Skeletal muscle tissue (tissue), 4 donors: Measurements from ENCODE around the gene UCK1. TPM values are rescaled to one million over a fixed set of nuclear protein-coding genes. Genes with fewer than 3 reads are reported as not detected.
A peak's percentile ranks its signal among the peaks of the same experiment; 100 is the strongest.

Experiments used
- H3K27ac ChIP-seq: one replicate; pipeline ENCODE4 v1.7.0; 2013; ENCODE audit warnings: mild to moderate bottlenecking, low read depth, low read length, inconsistent platforms
- H3K27me3 ChIP-seq, 3 donors: one replicate each; pipeline ENCODE4 v1.7.0; 2013; ENCODE audit warnings: low read length in 3 of 3; ENCODE audit not compliant: control insufficient read depth in 3 of 3, insufficient read depth in 3 of 3
- H3K36me3 ChIP-seq, 3 donors: one replicate each; pipeline ENCODE4 v1.7.0; 2013; ENCODE audit warnings: low read length in 3 of 3; ENCODE audit not compliant: control insufficient read depth in 3 of 3, insufficient read depth in 3 of 3
- H3K4me1 ChIP-seq, 3 donors: one replicate each; pipeline ENCODE4 v1.7.0; 2013; ENCODE audit warnings: low read length in 3 of 3, mild to moderate bottlenecking in 3 of 3; ENCODE audit not compliant: control insufficient read depth in 3 of 3, insufficient read depth in 3 of 3
- H3K4me3 ChIP-seq, 3 donors: one replicate each; pipeline ENCODE4 v1.7.0; 2013; ENCODE audit warnings: low read length in 3 of 3
- H3K9ac ChIP-seq, 3 donors: one replicate each; pipeline ENCODE4 v1.7.0; 2013; ENCODE audit warnings: low read length in 3 of 3, mild to moderate bottlenecking in 3 of 3, moderate library complexity in 2 of 3, low read depth in 1 of 3
- H3K9me3 ChIP-seq, 3 donors: one replicate each; pipeline ENCODE4 v1.7.0; 2013; ENCODE audit warnings: low read length in 3 of 3; ENCODE audit not compliant: control insufficient read depth in 3 of 3
- total RNA-seq: library from RNA; depleted of rRNA; stranded (reverse); fragments of >200 nt; gene quantifications from one replicate; pipeline ENCODE4 v1.2.3, GENCODE V29; 2014
- donor health status: Osteomylitis.

The UCK1 gene
- total RNA-seq, 1 donor from 2014 or later = 9.4 TPM

- Histone ChIP-seq H3K9me3 (no peaks in the 10 kb centered on the region), H3K9ac (no peak overlapping the region), H3K4me1 (peaks cover 8 to 13% (median 8%) of the 10 kb centered on the region in 3 donors), H3K36me3 (peaks cover under 1 to 4% (median 2%) of the 10 kb centered on the region in 3 donors), H3K27ac (no peak overlapping the region), H3K27me3 (no peaks in the 10 kb centered on the region), H3K4me3 (no peak overlapping the region)
Measured at GRCh38 chr9:131534721-131535237, 3.7 kb upstream of the UCK1 start.

GRCh38 chr9:131530546-131530919 is 530 bp downstream of the UCK1 start:
- H3K36me3 ChIP-seq = peaks cover 26 to 38% (median 35%) of the 10 kb centered on the region in 3 donors
- peak overlapping the region; percentile 82 to 85 (median 84) for H3K4me3 ChIP-seq
- H3K4me1 ChIP-seq = peaks cover 9 to 17% (median 11%) of the 10 kb centered on the region in 3 donors
- no peaks in the 10 kb centered on the region for H3K27me3 ChIP-seq
- H3K9me3 ChIP-seq = no peaks in the 10 kb centered on the region
- peak overlapping the region; percentile 56 for H3K27ac ChIP-seq
- peak overlapping the region; percentile 79 to 92 (median 85) for H3K9ac ChIP-seq

DNA sequence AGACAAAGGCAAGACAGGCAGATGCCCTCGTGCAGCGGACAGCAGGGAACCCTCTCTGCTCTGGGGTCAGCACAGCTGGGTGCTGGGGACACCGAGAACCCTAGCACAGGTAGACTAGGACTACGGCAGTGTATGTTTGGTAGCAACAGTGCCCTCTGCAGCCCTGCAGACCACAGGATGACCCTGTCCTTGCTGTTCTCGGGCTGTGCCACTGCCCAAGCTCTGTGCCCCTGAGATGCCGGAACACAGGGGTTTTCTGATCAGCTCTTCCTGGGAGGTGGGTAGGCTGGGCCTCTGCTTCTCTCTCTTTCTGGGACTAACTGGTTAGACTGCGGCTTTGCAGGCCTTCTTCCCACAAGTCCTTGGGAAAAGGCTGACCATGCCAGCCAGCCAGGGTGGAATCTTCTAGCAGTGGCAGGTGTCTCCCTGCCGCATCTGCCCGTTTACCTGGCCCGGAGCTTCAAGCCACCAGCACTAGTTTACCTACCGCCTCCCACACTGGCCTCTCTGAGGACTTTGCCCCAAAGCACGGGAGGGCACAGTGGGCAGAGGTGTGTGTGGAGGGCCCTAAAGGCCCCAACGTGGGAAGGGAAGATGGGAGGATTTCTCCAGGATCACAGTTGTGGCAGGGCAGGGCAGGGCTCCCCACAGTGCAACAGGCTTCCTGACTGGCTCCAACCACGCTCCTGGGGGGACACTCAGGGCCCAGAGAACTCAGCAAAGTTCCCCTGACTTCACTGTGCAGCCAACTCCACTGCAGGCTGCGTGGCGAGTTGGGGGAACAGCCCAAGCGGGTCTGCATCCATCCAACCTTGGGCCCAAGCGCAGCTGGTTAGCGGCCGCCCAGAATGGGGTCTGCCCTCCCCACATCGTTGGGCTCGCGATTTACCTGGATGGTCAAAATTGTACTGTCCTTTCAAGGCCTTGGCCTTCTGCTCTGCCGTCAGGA is 1.2 kb downstream of the UCK1 start:
- H3K36me3 ChIP-seq = peaks cover 32 to 42% (median 40%) of the 10 kb centered on the region in 3 donors
- peak overlapping the region; percentile 56 for H3K27ac ChIP-seq

GRCh38 chr9:131528886-131529505 is 2.1 kb downstream of the UCK1 start:
- Histone ChIP-seq H3K27ac (no peak overlapping the region), H3K27me3 (no peaks in the 10 kb centered on the region), H3K4me1 (peaks cover 9 to 17% (median 11%) of the 10 kb centered on the region in 3 donors), H3K9me3 (no peaks in the 10 kb centered on the region), H3K4me3 (no peak overlapping the region), H3K9ac (no peak overlapping the region), H3K36me3 (peaks cover 41 to 49% (median 49%) of the 10 kb centered on the region in 3 donors)

More for the DNA sequence above, 1.2 kb downstream of the UCK1 start:
- H3K9ac ChIP-seq = peak overlapping the region; percentile 79 to 92 (median 85)
- H3K9me3 ChIP-seq = no peaks in the 10 kb centered on the region
- H3K4me3 ChIP-seq = peak overlapping the region; percentile 82 to 85 (median 84)
- H3K4me1 ChIP-seq = peaks cover 9 to 17% (median 11%) of the 10 kb centered on the region in 3 donors
- no peaks in the 10 kb centered on the region for H3K27me3 ChIP-seq

GRCh38 chr9:131528186-131528585 is 2.9 kb downstream of the UCK1 start:
- peaks cover 48 to 57% (median 55%) of the 10 kb centered on the region in 3 donors for H3K36me3 ChIP-seq
- H3K4me1 ChIP-seq = peaks cover 9 to 17% (median 11%) of the 10 kb centered on the region in 3 donors
- no peak overlapping the region for H3K9ac ChIP-seq
- H3K9me3 ChIP-seq = no peaks in the 10 kb centered on the region
- H3K27ac ChIP-seq = no peak overlapping the region
- H3K4me3 ChIP-seq = no peak overlapping the region
- H3K27me3 ChIP-seq = no peaks in the 10 kb centered on the region

DNA sequence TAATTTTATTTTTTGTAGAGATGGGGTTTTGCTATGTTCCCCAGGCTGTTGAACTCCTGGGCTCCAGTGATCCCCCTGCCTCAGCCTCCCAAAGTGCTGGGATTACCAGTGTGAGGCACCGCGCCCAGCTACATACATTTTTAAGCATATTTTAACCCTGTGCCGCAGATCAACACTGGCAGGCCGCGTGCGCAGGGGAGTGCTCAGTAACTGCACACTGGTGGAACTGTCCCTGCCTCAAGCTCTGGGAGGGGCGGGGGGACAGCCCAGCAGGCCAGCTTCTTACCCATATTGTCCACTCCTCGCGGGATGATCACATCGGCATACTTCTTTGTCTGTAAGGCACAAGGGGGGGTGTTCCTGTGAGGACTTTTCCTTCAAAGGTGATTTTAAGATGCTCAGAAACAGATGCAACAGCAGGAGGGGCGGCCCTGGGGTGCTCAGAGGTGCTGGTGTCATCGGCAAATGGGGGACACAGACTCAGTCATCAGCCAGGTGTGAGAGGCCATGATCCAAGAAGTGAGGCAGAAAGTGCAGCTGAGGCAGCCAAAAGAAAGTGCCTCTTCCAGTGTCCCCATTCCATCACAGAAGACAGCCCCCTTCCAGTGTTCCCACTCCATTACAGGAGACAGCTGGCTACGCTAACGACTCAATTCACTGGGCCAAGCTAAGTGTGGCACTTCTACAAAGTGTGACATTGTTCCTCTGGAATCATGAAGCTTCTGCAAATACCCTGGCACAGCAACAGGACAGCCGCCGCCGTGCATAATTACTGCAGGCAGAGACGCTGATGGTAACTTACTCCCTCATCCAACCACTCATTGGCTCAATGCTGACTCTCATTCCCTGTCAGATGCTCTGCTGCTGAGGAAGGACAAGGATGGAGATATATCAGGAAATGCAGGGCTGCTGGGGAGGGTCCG is 5.2 kb downstream of the UCK1 start:
- Histone ChIP-seq H3K9ac (no peak overlapping the region), H3K9me3 (no peaks in the 10 kb centered on the region), H3K4me3 (no peak overlapping the region), H3K36me3 (peaks cover 69 to 80% (median 75%) of the 10 kb centered on the region in 3 donors), H3K27me3 (no peaks in the 10 kb centered on the region), H3K4me1 (peaks cover 9 to 12% (median 11%) of the 10 kb centered on the region in 3 donors), H3K27ac (no peak overlapping the region)

DNA sequence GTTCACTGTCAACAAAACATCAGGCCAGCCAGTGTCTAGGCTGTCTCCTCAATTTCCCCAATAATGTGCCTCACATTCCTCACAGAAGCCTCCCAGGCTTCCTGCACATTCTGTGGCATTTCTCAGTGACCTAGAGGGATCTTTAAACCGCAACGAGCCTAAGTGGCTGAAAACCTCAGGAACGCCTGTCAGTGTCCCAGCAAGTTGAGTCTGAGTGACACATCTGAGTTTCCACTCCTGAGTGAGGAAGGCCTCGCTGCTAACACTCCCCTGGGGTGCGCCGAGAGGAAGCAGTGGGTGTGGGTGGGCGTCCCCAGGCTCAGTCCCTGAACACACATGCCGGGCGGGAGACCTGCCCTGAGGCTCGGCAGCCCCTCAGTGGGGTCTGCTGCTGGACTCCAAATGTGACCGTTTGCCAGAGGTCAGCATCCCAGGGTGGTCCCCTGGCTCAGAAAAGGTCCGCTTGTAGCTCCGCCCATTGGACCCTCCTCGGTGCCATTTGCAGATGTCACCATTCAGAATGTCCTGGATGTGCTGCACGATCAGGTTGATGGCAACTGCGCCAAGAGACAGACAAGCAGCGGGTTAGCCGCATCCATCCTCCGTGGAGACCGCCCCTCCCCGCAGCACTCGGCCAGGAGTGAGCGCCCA is 6.3 kb downstream of the UCK1 start:
- Histone ChIP-seq H3K4me3 (no peak overlapping the region), H3K4me1 (peaks cover 1 to 4% (median 3%) of the 10 kb centered on the region in 3 donors), H3K27ac (no peak overlapping the region), H3K36me3 (peaks cover 76 to 91% (median 81%) of the 10 kb centered on the region in 3 donors), H3K9ac (no peak overlapping the region), H3K27me3 (no peaks in the 10 kb centered on the region), H3K9me3 (no peaks in the 10 kb centered on the region)

DNA sequence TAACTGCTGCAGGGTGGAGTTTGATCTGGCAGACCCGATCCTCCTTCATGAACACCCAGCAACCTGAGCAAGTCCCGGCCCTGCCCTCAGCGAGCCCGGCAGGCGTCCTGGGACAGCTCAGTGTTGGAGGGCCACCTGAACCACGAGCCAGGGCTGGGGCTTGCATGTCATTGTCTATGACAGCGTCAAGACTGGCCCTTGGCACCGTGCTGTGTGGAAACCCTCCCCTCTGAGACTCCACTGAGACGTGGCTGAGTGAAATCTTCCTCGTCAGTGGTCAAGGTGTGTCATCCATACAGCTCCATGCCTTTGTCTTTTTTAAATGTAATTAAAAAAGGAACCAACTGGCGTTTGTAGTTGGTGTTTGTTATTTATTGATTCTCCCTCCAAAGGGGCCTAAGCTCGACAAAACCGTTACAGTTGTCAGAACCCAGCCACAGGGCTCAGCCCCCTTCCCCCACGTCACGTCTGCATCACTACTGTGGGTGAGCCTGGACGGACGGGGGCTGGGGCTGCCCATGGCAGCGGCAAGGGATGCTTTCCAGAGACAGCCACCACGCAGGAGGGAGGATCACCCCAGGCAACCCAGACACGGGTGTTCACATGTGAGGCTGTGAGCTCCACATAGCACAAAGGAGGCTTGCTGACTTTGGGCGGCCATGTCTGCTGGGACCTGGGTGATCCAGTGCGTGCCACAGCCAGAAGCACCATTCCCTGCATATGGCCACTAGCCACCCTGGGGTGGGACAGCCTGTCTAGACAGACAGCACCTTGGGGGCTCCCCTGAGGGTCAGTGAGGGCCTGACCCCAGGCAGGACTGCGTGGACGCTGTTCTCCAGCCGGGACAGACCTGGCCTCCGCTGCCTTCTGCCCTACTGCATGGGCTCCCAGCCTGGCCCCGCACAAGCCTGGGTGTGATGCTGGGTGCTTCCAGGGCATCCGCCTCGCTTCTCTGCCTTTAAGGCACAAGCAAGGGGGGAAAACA is 7.3 kb downstream of the UCK1 start:
- Histone ChIP-seq H3K36me3 (peaks cover 77 to 91% (median 81%) of the 10 kb centered on the region in 3 donors), H3K4me1 (peaks cover 0 to under 1% (median 0%) of the 10 kb centered on the region in 3 donors), H3K9me3 (no peaks in the 10 kb centered on the region), H3K27ac (no peak overlapping the region), H3K27me3 (no peaks in the 10 kb centered on the region), H3K4me3 (no peak overlapping the region), H3K9ac (no peak overlapping the region)
